Heart right ventricle (tissue), 16 donors: ENCODE data around the gene GLYAT. TPM values are rescaled to one million over a fixed set of nuclear protein-coding genes. Genes with fewer than 3 reads are reported as not detected.

Experiments used
- ATAC-seq, 8 donors: fragments of 200-7000 bp; cut with Tn5 transposase; one replicate each; pipeline ENCODE4 v1.9.1; 2020; ENCODE audit warnings: mild to moderate bottlenecking in 8 of 8, moderate library complexity in 8 of 8, moderate number of reproducible peaks in 1 of 8
- DNase-seq, 2 donors: peaks; one replicate each; pipeline ENCODE4 v3.0.0-alpha.2; 2020
- H3K27ac ChIP-seq, 10 donors: fragments of 200-600 bp; sonication (generic) in 2 of 10; one replicate each; pipeline versions ENCODE4 v1.5.0 to v1.8.0; 2020 to 2022; ENCODE audit warnings: mild to moderate bottlenecking in 3 of 10
- H3K27me3 ChIP-seq, 7 donors: fragments of 200-600 bp; one replicate each; pipeline ENCODE4 v1.8.0; 2021 to 2022; ENCODE audit warnings: mild to moderate bottlenecking in 2 of 7
- H3K36me3 ChIP-seq, 9 donors: fragments of 200-600 bp; sonication (generic) in 1 of 9; one replicate each; pipeline versions ENCODE4 v1.5.0 to v1.8.0; 2020 to 2022; ENCODE audit warnings: mild to moderate bottlenecking in 2 of 9
- H3K4me1 ChIP-seq, 9 donors: fragments of 200-600 bp; sonication (generic) in 1 of 9; one replicate each; pipeline versions ENCODE4 v1.5.0 to v1.8.0; 2020 to 2022; ENCODE audit warnings: mild to moderate bottlenecking in 4 of 9
- H3K4me3 ChIP-seq, 10 donors: fragments of 200-600 bp; sonication (generic) in 2 of 10; one replicate each; pipeline versions ENCODE4 v1.5.0 to v1.8.0; 2020 to 2022; ENCODE audit warnings: mild to moderate bottlenecking in 7 of 10, moderate library complexity in 2 of 10
- H3K9me3 ChIP-seq, 11 donors: fragments of 200-600 bp in 10 of 11; sonication (generic) in 2 of 11; one replicate each; pipeline versions ENCODE4 v1.5.0 to v1.8.0; 2013 to 2022; ENCODE audit warnings: mild to moderate bottlenecking in 2 of 11, control low read depth in 1 of 11, moderate library complexity in 1 of 11
- WGBS, 2 donors: extraction: QIAGEN DNeasy Blood & Tissue Kit; methylation state at CpG; one replicate each; pipeline ENCODE4 v1.1.7; 2013; ENCODE audit warnings: inconsistent platforms in 1 of 2; 5-methylcytosine and 5-hydroxymethylcytosine counted together
- intact Hi-C, 10 donors: fragments of 100-400 bp; cut with DNase I; formaldehyde crosslinking; loops; one replicate each; pipeline versions ENCODE4 v1.11.1 to v1.14.2; 2022
- polyA plus RNA-seq, 2 donors: library from polyadenylated mRNA; stranded (reverse); fragments of 200-250 nt; gene quantifications; one replicate each; pipeline ENCODE4 v1.2.3, GENCODE V29; 2013
- total RNA-seq, 10 donors: library from RNA; stranded (reverse); fragmentation: NEBNext Ultra II Directional in 3 of 10; extraction: Animal tissue kit (Norgen Biotek cat#: 25700) in 3 of 10; gene quantifications; one replicate each; pipeline versions ENCODE4 v1.2.1 to v1.2.4, GENCODE V29; 2021 to 2023
- TF ChIP-seq, protein P1 (sequence below), 9 donors: fragments of 200-600 bp; sonication (generic) in 2 of 9; IDR thresholded peaks; one replicate each; pipeline versions ENCODE4 v1.5.0 to v1.8.0; 2021 to 2022; ENCODE audit warnings: antibody characterized with exemption in 9 of 9, mild to moderate bottlenecking in 5 of 9, moderate library complexity in 1 of 9
- donor health status: Arrhythmogenic right ventricular cardiomyopathy.
- donor health status: ischemic (EF 13 %, LVEDD 7.1; RV severe dilation, severe dysfunction).
- donor health status: healthy with polysubstance abuse.
- donor health status: DM: no; HTN: yes; CAD: no.
- donor health status: DM: no; HTN: no; CAD: no.
- donor health status: ischemic (EF 25% LVEDD 6.9; RV normal size, moderate dysfunction).
- donor health status: ischemic (EF 25% LVEDD 5.7; RV mildly dilated, moderate dysfunction).
- donor health status: healthy.
- donor health status: DM: yes; HTN: yes; CAD: no.
- donor health status: Ischemic cardiomyopathy.
- donor health status: ischemic (EF 35%, LVEDD 5.7; RV mildly dilated, moderate dysfunction).
- donor health status: nonischemic (EF 11% LVEDD 7.7; RV severe dilation, severe dysfunction).
- donor health status: DM: yes; HTN: yes; CAD: no.
- donor health status: PGD.
- donor health status: ischemic (EF 29% LVEDD 5.4; RV normal size, mild dysfunction).
- donor health status: nonischemic (EF 23%, LVEDD 6.1; RV moderate dilation, normal function).

GLYAT gene
- total and polyA plus RNA-seq, 12 donors, result 0.22 to 0.79 (median 0.29) TPM; not detected in 7

DNA sequence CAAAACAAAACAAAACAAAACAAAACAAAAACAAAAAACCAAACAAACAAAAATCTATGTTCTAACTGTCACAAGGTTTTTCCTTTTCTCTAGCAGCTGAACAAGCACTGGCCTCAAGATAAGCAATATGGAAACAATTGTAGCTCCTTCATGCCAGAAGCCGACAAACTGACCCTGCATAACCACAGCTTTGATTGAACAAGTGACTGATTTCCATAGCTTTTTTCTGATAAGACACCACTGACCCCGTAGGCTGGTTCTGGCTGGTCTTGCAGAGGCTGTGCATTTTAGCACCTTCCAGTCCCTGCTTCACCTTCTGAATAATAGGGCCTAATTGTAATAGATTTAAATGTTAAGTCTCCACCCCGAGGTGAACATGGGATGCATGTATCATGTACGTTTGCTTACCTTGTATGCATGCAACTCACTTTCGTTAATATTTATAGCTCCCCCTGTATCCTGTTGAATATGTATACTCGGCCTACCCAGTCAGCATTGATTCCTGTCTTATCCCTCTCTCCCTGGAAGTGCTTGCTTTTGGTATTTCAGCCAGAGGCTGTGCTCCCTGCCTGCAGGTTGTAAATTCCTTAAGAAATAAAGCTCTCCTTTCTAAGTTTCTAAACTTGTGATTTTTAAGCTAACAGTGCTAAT is 59.6 kb downstream of the GLYAT start:
- WGBS, 2 donors, result 62 to 68% methylated on average over 6 of the region's 6 CpGs
- peaks cover 0 to 8% (median 0%) of the 10 kb centered on the region in 7 donors for H3K27me3 ChIP-seq
- H3K36me3 ChIP-seq, result no peaks in the 10 kb centered on the region
- H3K4me1 ChIP-seq, result no peaks in the 10 kb centered on the region
- H3K4me3 ChIP-seq, result no peak overlapping the region
- ATAC-seq, result no peak
- no peak overlapping the region for H3K27ac ChIP-seq
- DNase-seq, result no peak
- TF ChIP-seq, protein P1, sequence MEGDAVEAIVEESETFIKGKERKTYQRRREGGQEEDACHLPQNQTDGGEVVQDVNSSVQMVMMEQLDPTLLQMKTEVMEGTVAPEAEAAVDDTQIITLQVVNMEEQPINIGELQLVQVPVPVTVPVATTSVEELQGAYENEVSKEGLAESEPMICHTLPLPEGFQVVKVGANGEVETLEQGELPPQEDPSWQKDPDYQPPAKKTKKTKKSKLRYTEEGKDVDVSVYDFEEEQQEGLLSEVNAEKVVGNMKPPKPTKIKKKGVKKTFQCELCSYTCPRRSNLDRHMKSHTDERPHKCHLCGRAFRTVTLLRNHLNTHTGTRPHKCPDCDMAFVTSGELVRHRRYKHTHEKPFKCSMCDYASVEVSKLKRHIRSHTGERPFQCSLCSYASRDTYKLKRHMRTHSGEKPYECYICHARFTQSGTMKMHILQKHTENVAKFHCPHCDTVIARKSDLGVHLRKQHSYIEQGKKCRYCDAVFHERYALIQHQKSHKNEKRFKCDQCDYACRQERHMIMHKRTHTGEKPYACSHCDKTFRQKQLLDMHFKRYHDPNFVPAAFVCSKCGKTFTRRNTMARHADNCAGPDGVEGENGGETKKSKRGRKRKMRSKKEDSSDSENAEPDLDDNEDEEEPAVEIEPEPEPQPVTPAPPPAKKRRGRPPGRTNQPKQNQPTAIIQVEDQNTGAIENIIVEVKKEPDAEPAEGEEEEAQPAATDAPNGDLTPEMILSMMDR (IDR thresholded peaks at IDR 0.05), result no peak
- no peaks in the 10 kb centered on the region for H3K9me3 ChIP-seq
- intact Hi-C loops, result loop anchor here in 4 of 10 donors (10.0 kb wide), 1 partner anchor 97 kb away; the partner anchor contains the start of genes LPXN (in 4 of the 4) and ZFP91 (in 4 of the 4)

DNA sequence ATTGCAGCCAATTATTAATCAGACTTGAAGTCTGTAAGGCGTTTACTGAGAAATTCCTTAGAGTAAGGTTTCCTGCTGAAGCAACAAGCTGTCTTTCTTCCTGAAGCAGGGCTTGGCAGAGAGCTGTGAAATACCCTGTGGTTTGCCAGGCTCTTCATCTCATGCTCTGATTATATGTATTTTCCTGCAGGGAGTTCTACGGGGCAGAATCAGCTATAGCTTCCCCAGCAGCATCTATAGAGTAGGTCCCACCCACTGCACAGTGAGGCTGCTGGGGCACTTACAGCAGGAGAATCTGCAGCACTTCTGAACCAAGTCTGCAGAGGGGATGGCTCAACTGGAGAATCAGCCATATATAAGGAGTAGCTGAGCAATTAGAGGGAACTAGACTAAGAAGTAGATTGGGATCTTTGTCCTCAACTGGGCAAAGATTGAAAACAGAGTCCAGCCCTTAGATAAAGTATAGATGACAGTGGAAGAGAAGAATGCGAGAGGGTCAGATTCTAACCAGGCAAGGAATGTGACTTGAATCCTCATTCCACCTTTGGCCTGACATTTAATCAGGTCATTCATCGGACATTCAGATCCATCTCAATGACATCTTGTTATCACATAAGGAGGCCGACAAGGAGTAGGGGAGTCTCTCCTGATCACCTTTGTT is 71.7 kb downstream of the GLYAT start:
- DNase-seq (no peak), ATAC-seq (no peak)
- Histone ChIP-seq H3K36me3 (no peaks in the 10 kb centered on the region), H3K4me3 (no peak overlapping the region), H3K27me3 (peaks cover 0 to 25% (median 9%) of the 10 kb centered on the region in 7 donors), H3K9me3 (no peaks in the 10 kb centered on the region), H3K4me1 (no peaks in the 10 kb centered on the region), H3K27ac (no peak overlapping the region)
- TF ChIP-seq, protein P1 (IDR thresholded peaks at IDR 0.05), result no peak
- WGBS, 2 donors, result 67 to 78% methylated on average over 5 of the region's 5 CpGs
- intact Hi-C loops, result loop anchor here in 5 of 10 donors (10.0 kb wide), 5 partner anchors 125 to 495 kb away; partner anchors contain the start of gene FAM111A (in 1 of the 5)

DNA sequence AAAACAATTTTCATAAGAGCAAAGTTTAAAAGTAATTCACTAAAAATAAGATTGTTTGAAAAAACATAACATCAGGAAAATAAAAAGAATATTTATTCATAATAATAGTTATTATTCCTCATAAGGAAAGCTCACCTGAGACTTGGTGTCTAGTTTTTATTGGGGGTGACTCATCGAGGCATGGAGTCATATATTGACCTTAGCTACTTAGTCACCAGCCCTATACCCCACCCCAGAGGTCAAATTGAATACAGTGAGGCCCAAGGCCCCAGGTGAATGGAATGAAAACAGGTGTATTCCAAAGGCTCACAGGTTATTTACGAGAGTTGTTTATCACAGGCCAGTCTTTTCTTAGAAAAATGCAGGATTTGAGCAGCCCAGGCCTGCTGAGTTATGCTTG is 72.3 kb downstream of the GLYAT start:
- 38 to 55% methylated on average over 2 of the region's 2 CpGs for WGBS, 2 donors
- intact Hi-C loops, result loop anchor here in 5 of 10 donors (10.0 kb wide), 5 partner anchors 125 to 495 kb away; partner anchors contain the start of gene FAM111A (in 1 of the 5)
- TF ChIP-seq, protein P1 (IDR thresholded peaks at IDR 0.05), result no peak

More for the DNA sequence above, 72.3 kb downstream of the GLYAT start:
- Histone ChIP-seq H3K36me3 (no peaks in the 10 kb centered on the region), H3K9me3 (no peaks in the 10 kb centered on the region), H3K27me3 (peaks cover 0 to 24% (median 9%) of the 10 kb centered on the region in 7 donors), H3K4me1 (peaks cover 0 to under 1% (median 0%) of the 10 kb centered on the region in 9 donors), H3K4me3 (no peak overlapping the region), H3K27ac (no peak overlapping the region)
- ATAC-seq, result no peak
- no peak for DNase-seq

Other genes with a start within 250 kb of the GLYAT start
- gene OR5B21, start 223.8 kb downstream of the GLYAT start, total RNA-seq, result not detected
- gene OR5B21, start 223.8 kb downstream of the GLYAT start, polyA plus RNA-seq, result not detected
- gene LPXN, start 156.1 kb downstream of the GLYAT start, total RNA-seq, result 10 to 100 TPM in 1 of 10 donors, 1 to 10 TPM in 9; 2.7 to 13.9 (median 4.7) TPM
- gene LPXN, start 156.1 kb downstream of the GLYAT start, polyA plus RNA-seq, result 1 to 10 TPM; 1.8 to 5.0 TPM
- gene ZFP91, start 152.9 kb downstream of the GLYAT start, total RNA-seq, result 10 to 100 TPM; 53.9 to 69.7 (median 61.5) TPM
- 10 to 100 TPM; 11.4 to 15.9 TPM for gene ZFP91, start 152.9 kb downstream of the GLYAT start, polyA plus RNA-seq
- 1 to 10 TPM in 8 of 10 donors, under 1 TPM in 2; 0.53 to 1.6 (median 1.2) TPM for gene CNTF, start 109.3 kb downstream of the GLYAT start, total RNA-seq
- under 1 TPM; 0.15 to 0.23 TPM for gene CNTF, start 109.3 kb downstream of the GLYAT start, polyA plus RNA-seq
- gene GLYATL2, start 112.8 kb upstream of the GLYAT start, total RNA-seq, result under 1 TPM in 4 of 10 donors, not detected in 6; 0.28 to 0.58 (median 0.48) TPM
- under 1 TPM; 0.07 to 0.15 TPM for gene GLYATL2, start 112.8 kb upstream of the GLYAT start, polyA plus RNA-seq
- not detected for gene GLYATL1, start 207.5 kb upstream of the GLYAT start, total RNA-seq
- under 1 TPM in 1 of 2 donors, not detected in 1; 0.06 TPM for gene GLYATL1, start 207.5 kb upstream of the GLYAT start, polyA plus RNA-seq